ENCODE data around the gene ACRV1.

DNA sequence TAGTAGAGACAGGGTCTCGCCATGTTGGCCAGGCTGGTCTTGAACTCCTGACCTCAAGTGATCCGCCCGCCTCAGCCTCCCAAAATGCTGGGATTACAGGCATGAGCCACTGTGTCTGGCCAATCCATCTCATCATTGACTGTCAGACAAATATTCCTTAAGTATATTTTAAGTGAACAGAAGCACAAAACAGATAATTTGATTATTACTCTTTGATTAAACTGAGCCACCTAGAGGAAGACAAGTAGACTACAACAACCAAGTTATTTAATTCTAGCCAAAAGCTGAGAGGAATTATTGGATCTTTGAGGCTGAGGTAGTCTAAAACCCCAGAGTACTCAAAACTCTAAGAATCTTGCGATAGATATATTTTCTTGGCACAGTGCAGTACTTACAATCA lies 1.2 kb downstream of the ACRV1 start:
- TF ChIP-seq, protein P1, sequence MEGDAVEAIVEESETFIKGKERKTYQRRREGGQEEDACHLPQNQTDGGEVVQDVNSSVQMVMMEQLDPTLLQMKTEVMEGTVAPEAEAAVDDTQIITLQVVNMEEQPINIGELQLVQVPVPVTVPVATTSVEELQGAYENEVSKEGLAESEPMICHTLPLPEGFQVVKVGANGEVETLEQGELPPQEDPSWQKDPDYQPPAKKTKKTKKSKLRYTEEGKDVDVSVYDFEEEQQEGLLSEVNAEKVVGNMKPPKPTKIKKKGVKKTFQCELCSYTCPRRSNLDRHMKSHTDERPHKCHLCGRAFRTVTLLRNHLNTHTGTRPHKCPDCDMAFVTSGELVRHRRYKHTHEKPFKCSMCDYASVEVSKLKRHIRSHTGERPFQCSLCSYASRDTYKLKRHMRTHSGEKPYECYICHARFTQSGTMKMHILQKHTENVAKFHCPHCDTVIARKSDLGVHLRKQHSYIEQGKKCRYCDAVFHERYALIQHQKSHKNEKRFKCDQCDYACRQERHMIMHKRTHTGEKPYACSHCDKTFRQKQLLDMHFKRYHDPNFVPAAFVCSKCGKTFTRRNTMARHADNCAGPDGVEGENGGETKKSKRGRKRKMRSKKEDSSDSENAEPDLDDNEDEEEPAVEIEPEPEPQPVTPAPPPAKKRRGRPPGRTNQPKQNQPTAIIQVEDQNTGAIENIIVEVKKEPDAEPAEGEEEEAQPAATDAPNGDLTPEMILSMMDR (IDR thresholded peaks at IDR 0.05) = no peak
- TF ChIP-seq POLR2A (IDR thresholded peaks at IDR 0.05) = no peak
